Activated CD4-positive, alpha-beta T cell treated with anti-CD3 and anti-CD28 coated beads for 24 hours (primary cell): Measurements from ENCODE around the gene ABCA3.
A peak's percentile ranks its signal among the peaks of the same experiment; 100 is the strongest.
"Not testable (repeated sequence)": the region's sequence is repeated elsewhere in the genome, so short reads cannot be mapped to it uniquely, and the experiment has no call there.

Experiments used
- DNase-seq, 2 donors: peaks; one replicate each; pipeline ENCODE4 v3.0.0-alpha.2; 2020; ENCODE audit warnings: low read depth in 2 of 2

ABCA3 gene

DNA sequence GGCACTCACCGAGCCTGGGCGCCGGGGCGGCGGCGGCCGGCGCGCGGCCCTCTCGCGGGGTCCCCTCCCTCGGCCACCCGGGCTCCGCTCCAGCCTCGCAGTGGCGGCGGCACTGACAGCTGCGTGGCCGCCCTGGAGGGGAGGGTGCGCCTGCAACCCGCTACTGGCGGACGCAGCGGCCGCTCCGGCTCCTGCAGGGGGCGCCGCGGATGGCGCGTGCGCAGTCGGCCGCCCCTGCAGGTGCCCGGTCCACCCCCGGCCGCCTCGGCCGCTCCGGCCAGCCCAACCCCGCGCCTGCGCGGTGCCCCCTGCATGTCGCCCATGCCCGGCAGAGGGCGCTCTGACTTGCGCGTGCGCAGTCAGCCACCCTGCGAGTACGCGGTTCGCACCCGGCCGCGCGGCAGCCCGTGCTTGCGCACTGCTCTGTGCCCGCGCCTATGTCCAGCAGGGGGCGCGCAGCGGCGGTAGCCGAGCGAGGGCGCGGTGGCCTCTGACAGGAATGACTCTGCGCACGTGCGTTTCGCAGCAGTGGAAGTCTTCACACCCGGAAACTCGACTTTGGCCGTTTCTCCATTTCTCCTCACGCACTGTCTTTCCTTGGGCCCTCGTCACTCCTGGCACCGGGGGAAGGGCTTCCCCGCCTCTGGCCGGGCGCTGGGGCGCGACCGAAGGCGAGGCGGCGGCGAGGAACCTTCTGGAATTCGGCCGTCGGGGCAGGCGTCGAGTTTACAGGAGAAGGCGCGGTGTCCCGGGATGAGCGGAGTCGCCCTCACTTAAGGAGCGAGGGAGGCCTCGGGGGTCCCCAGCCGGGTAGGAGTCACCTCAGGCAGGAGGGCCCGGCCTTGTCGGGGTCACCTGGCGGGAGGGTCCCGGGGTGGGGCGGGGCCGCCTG, at the start of gene ABCA3:
Gene ABCA3 (minus strand): TSS at position 165 of the 892 bp plus-strand sequence. CDS start 14,262 bp downstream, outside the sequence.
- peak; percentile 91 to 93 for DNase-seq

- DNase-seq, result no peak
Observed at GRCh38 chr16:2388875-2389433, 48.4 kb upstream of the ABCA3 start.

GRCh38 chr16:2388139-2388874, 47.8 kb upstream of the ABCA3 start:
- DNase-seq, result no peak

DNA sequence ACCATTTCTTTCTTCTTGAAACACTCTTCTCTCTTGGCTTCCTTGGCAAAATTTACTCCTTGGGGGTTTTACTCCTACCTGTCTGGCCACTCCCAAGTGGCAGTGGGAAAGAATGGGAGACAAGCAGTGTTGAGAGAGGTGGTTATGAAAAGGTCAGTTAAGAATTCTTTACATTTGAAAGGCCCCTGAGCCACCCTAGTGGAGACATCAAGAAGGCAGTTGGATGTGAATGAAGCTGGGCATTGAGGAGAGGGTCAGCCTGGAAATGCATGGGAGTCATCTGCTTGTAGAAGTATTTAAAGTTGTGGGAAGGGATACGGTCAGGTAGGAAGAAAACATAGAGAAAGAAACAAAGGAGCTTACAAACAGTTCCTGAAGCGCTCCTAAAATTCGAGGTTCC, 46.5 kb upstream of the ABCA3 start:
- no peak for DNase-seq

- not testable (repeated sequence) for DNase-seq
Observed at GRCh38 chr16:2385982-2386381, 45.5 kb upstream of the ABCA3 start.

GRCh38 chr16:2385190-2385836, 44.8 kb upstream of the ABCA3 start:
- DNase-seq, result no peak

GRCh38 chr16:2384426-2384825, 43.9 kb upstream of the ABCA3 start:
- no peak for DNase-seq

GRCh38 chr16:2383501-2383900, 43.0 kb upstream of the ABCA3 start:
- DNase-seq, result no peak

DNA sequence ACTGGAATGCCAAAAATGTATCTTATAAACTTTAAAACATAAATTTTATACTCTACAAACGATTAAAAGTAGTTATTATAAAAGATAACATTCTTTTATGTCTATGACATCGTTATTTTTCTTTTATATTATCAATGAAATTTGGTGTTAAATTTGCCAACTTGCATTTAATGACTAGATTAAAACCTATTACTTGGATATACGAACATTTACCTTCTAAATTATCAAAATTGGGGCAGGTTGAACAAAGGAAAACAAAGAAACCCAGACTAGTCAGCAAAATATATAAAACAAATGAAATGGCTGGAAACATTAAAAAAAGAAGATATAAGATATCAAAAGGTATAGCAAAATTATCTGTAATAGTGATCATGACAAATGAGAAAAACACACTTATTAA, 34.1 kb upstream of the ABCA3 start:
- DNase-seq, result no peak

DNA sequence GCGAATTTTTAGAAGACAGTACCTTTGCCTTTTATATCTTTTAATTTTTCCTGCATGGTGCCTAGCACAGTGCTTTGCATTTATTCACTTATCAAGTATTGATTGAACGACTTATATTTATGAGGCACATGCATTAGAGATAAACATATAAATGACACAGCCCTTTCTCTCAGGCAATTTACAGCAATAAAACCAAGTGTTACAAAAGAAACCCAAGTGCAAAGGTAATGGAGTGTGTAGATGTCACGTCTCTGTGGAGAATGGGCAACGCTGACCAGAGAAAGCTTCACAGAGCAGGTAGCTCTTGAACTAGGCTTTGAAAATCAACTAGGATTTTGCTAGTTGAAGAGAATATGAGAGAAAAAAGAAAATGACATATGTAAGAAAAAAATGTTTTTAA, 32.6 kb upstream of the ABCA3 start:
- DNase-seq, result no peak

DNA sequence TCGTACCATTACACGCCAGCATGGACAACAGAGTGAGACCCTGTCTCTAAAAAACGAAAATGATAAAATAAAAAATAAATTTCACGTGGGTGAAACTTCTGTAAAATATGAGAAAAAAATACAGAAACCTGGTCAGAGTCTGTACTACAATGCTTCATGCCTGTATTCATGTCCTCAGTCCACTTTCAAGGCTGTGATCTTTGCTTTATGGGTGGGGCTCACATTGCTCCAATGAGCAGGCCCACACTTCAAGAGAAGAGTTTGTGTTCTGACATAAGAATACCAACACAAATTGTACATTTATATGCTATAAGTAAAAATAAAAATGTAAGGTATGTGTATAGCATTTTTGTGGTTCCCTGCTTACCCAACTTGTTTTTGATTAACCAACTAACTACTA, 32.2 kb upstream of the ABCA3 start:
- DNase-seq, result no peak

GRCh38 chr16:2371421-2371820, 30.9 kb upstream of the ABCA3 start:
- no peak for DNase-seq

GRCh38 chr16:2370721-2371120, 30.2 kb upstream of the ABCA3 start:
- DNase-seq, result no peak

DNA sequence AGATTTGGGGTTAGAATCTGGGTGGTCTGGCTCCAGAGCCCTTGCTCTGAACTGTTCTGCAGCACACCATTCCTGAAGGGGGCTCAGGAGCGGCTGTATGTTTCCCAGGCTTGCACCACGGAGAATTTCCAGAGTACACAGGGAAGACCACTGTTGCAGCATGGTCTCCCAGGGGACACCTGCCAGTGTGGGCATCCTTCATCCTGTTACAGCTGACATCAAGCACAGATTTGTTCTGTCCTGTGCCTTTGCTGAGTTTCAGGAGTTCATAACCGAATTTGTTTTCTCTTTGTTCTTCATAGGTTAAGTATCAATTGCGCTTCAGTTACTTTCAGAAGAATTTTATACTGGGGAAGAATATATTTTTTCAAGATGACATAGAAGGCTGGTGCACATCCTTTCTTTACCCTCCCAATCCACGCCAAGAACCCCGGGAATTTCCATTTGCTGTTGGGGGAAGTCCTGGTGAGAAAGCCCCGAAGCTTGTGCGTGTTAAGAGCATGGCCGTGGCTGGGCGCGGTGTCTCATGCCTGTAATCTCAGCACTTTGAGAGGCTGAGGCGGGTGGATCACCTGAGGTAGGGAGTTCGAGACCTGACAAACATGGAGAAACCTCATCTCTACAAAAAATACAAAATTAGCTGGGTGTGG, 26.3 kb upstream of the ABCA3 start:
- DNase-seq, result no peak

GRCh38 chr16:2365397-2366294, 25.1 kb upstream of the ABCA3 start:
- DNase-seq, result no peak

GRCh38 chr16:2364638-2365210, 24.2 kb upstream of the ABCA3 start:
- no peak for DNase-seq

- no peak for DNase-seq
Observed at GRCh38 chr16:2362218-2362617, 21.7 kb upstream of the ABCA3 start.

DNA sequence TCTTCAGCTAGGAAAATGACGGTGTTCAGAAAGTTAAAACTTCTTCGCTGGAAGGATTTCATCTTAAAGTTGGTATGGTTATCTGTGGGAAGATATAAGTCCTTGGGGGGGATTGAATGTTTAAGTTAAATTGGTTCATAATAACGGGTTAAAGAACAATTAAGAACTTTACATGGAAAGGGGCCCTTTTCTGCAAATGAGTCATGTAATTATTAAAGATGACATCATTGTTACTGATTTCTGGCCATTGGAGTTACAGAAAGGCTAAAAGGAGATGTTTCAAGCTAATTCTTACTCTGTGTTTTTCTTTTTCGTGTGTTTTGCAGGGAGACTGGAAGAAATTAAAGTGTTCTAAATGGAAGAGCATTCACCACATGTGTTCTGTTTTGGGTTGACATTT, 20.6 kb upstream of the ABCA3 start:
- no peak for DNase-seq

DNA sequence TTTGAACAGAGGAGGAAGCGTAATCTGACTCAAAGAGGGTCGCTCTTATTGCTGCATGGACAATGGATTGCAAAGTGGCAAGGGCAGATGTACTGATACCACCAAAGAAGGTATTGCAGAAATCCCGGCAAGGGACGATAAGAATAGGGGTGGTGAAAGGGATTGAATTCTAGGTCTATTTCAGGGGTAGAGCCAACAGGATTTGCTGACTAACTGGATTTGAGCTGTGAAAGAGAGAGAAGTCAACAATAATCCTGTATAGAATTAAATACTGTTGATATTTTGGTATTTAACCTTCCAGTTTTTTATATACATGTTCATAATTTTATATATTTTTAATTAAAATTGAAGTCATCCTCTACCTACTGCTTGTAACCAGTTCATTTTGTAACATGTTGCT, 19.4 kb upstream of the ABCA3 start:
- DNase-seq, result no peak

DNA sequence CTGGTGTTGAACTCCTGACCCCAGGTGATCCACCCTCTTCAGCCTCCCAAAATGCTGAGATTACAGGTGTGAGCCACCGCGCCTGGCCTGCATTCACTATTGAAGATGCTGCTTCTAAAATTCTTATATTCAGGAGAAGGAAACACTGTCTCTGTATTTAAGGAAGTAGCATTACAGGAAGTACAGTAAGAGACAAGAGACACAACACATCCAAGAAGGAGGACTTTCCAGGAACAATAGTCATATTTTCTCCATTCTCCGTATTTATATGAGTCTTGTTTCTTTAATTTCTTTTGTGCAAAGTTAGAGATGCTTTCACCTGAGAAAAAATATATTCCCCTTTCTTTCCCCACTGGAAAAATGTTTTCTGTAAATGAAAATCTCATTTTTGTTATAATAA, 18.3 kb upstream of the ABCA3 start:
- DNase-seq, result no peak
